HG02884 (cell line): ENCODE data around the gene CDC45.

Source experiments
- ATAC-seq: cut with Tn5 transposase; IDR thresholded peaks from one replicate; pipeline ENCODE4 v1.9.1; 2021; ENCODE audit warnings: mild to moderate bottlenecking, moderate library complexity; ENCODE audit not compliant: unreplicated experiment

CDC45 gene

DNA sequence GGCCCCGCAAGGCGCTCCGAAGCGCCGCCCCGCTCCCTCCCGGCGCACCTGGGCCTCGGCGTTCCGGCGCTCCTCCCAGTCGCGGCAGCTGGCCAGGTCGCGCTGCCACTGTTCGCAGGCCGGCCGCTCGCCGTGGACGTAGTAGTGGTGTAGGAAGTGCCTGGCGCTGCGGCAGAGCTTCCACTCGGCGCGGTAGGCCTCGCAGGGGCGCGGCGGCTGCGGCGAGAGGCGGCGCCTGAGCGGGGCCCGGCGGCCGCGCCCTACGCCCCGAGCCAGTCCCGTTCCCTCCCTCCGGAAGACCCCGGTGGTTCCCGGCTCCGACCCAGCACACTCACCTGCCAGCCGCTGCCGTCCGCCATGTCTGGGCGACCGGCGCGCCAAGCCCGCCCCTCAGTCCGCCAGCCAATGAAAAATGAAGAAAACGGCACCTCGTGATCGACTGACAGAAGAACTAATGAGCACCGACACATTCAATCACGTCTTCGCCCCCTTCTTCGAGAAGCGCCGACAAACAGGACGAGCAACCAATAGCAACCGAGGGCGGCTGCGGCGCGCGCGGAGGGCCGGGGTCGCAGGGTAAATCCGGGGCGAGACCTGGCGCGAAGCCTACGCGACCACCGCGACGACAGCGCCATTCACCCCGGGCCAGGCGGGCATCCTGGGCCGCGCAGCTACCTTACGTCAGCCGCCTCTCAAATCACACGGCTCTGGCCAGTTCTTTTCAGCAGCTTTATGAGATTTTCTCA is 32.2 kb upstream of the CDC45 start, which contains the start of gene C22orf39:
Gene C22orf39, minus strand, starts transcription at position 382 of the 746 bp plus-strand sequence. Its CDS starts 23 bp downstream, at position 359.
- ATAC-seq, result peak; percentile 86

- peak; percentile 43 for ATAC-seq
Measured at GRCh38 chr22:19448076-19448607, 31.6 kb upstream of the CDC45 start.

DNA sequence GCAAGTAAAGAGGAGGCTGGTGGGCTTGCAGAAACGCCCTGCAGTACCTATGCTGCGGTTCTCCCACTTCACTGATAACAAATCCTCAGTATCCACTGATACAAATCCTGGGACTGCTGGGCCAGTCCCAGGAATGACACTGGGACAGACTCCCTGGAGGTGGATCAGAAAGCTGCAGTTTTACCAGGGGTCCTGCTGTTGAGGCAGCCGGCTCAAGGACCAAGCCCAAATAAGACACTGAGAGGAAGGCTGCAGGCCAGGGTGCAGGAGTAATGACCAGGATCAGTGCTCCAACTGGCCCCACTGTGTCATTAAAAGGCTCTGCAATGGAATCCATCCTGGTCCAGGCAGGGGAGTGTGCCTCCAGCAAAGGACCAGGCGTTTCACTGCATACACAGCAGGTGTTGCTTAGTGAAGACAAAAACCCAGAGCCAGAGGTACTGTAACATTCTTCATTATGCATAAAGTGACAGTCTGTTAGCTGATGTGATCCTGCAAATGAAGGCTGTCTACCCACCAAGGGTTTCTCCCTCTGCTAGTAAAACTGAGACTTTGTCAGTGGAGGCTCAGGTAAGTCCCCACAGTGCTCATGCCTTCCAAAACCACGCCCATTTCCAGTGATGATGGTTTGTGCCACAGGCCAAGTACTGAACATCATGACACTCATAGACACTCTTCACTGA is 30.8 kb upstream of the CDC45 start:
- ATAC-seq, result no peak

DNA sequence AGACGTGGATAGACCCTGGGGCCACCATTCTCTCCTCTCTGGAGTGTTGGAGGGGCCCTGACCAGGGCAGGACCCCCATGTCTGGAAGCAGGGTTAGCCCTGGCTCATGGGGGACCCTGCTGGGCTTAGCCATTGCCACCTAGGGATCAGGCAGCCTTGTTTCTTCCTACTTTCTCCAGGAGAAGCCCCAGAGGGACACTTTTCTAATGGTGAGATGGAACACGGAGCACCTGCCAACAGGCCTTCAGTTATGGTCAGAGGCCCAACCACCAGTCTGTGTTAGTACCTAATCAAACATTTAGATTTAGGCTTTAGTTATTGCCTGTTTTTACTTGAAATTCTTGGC is 30.3 kb upstream of the CDC45 start:
- ATAC-seq, result no peak

DNA sequence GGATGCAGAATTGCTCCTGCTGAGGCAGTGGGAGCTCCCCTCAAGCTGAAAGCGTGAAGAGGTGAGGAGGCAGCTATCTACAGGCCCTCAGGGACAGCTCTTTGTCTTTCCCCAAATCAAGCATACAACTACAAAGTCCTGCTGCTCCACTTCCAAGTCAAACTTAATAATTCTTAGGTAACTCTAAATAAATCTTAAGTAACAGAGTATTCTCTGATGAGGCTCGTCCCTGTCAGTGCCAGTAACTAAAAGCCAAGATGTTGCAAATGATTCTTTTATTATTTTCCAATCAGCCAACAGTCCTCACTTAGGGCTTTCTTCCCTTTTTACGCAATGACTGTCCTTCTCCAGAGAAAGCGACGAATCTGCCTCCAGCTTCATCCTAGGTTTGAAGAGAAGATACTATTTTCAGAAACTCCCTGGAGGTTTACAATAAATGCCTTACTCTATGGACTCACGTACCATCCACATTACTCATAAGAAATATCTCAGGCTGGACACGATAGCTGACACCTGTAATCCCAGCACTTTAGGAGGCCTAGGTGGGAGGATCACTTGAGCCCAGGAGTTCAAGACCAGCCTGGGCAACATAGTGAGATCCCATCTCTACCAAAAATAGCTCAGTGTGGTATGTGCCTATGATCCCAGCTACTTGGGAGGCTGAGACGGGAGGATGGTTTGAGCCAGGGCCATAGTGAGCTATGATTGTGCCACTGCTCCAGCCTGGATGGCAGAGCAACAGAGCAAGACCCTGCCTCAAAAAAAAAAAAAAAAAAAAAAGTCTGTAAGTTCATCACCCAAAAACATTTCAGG is 29.2 kb upstream of the CDC45 start:
- no peak for ATAC-seq

GRCh38 chr22:19451570-19451969 is 28.1 kb upstream of the CDC45 start:
- ATAC-seq, result no peak

DNA sequence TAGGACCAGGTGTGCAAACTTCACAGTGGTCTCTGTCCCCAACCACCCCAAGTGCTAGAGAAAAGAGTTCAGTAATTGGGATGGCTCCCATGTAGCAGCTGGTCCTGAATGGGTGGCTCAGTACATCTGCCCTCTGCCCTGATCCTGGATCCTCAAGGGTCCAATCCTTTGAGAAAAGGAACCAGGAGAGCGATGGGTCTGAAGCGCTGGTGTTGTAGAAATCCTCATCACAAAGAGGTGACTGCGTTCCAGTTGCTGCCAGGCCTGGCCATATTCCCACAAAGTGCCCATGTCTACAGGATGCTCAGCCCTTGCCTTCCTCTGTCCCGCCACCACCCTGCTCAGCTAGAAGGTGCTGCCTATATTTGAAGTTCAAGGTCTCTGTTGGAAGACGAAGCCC is 26.0 kb upstream of the CDC45 start:
- no peak for ATAC-seq

- ATAC-seq, result no peak
Measured at GRCh38 chr22:19454156-19454555, 25.6 kb upstream of the CDC45 start.

DNA sequence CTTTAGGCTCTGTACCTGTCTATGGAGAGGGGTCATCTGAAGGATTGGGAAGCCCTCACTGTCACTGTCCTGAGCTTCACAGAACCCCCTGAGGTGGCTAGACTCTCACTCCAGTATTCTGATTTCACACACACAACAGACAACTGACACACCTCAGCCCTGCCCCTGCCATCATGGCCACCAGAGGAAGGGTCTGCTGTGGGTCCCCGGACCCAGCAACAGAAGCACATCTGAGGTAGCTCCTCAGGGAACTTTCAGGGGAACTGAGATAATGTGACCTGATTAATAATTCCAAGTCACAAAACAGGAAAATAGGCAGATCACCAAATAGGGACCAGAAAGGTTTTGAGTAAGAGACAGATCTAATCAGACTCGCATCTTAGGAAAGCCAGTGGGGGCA is 24.7 kb upstream of the CDC45 start:
- ATAC-seq, result no peak

DNA sequence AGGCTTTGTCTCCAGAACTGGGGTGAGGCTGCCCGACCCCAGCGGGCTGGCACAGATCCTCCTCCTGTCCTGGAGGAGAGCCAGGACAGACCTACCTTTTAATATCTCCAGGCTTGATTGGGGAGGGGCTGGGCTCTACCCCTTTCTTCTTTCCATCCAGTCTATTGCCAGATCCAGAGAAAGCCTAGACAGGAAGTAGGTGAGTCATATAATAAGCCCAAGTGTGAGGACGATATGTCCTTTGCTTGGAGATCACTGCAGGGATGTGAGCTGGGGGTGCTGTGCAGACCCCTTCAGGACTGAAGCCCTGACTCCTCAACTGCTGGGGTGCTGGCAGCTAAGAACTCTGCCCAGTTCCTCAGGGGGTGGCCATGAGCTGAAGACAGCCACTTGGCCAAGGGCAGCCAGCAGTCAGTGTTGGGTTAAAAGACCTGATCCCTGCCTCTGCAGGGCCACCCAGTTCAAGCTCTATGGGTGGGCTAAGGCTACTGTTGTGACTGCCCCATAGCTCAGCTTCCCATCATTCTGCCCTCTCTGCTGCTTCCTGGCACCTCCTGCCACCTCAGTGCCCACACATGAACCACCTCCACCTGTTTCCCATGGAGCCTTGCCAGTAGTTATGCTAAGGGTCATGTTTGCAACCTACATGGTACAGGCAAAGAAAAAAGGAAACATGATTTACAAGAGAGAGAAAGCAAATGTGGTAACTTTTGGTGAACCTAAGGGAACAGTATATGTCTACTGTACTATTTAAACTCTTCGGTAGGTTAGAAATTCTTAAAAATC is 23.9 kb upstream of the CDC45 start:
- no peak for ATAC-seq

DNA sequence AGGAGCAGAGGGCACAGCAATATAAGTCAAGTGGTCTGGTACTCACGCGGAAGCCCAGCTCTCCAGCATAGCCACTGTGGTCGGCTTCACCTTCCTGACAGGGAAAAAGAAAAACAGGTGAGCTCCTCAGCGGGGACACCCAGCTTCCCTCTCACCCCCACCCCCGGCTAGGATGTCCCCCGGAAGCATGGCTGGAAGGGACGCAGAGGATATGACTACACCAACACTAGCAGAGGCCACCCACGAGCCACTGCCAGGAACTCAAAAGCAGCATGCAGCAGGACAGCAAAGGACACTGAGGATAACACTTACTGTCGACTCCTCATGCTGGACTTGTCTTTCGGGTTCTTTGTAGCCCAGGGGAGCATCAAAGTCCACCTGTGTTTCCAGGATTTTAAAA is 23.2 kb upstream of the CDC45 start:
- ATAC-seq, result no peak

- ATAC-seq, result no peak
Measured at GRCh38 chr22:19457828-19458428, 21.8 kb upstream of the CDC45 start.

GRCh38 chr22:19460036-19460435 is 19.7 kb upstream of the CDC45 start:
- no peak for ATAC-seq

DNA sequence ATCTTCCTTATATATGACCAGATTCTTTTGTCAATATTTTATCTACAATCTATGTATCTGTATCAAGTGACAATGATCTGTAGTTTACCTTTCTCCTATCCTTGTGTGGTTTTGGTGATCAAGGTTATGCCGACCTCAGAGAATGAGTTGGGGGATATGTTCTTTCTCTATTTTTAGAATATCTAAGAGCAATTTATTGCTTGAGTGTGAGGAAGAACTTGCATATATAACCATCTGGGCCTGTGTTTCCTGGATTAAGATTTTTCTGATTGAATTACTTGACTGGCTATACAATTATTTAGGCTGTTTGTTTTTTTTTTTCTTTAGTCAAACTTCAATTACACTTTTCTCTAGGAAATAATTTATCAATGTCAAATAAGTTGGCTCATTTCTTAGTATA is 18.2 kb upstream of the CDC45 start:
- ATAC-seq, result no peak

GRCh38 chr22:19463008-19463407 is 16.7 kb upstream of the CDC45 start:
- ATAC-seq, result no peak

GRCh38 chr22:19463491-19464469 is 15.9 kb upstream of the CDC45 start:
- ATAC-seq, result no peak

DNA sequence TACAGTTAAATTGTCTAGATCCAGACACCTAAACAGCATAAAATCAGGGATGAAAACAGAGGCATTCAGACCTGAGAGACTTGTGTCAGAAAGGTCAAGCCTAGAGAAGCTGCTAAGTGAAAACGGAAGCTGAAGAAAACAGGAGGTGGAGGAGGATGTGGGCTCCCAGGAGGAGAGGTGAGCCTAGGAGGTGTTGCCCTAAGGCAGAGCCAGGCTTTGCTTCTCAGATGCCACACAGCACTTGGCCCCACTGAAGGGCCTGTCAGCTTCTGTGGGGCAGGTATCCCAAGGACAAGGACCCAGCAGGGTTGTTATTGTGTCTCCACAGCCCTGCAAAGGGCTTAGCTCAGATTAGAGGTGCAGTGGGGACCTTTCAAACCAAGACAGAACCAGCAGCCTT is 15.2 kb upstream of the CDC45 start:
- no peak for ATAC-seq

DNA sequence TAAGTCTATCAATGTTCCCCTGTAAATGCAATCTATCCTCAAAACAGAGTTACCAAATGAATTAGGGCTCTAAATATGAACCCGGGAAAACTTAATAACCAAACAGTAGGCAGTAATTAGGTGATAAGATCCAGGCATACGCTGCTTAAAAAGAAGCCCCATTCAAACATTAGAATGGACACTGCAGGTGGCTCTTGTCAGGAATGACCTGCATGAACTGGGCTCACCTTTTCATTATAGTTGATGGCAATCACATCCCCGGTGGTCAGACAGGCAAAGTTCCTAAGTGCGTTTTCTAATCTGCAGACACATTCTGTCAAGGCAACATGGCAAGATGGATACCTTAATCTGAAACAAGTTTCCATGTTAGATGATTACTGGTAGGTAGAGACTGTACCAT is 14.7 kb upstream of the CDC45 start:
- ATAC-seq, result no peak

DNA sequence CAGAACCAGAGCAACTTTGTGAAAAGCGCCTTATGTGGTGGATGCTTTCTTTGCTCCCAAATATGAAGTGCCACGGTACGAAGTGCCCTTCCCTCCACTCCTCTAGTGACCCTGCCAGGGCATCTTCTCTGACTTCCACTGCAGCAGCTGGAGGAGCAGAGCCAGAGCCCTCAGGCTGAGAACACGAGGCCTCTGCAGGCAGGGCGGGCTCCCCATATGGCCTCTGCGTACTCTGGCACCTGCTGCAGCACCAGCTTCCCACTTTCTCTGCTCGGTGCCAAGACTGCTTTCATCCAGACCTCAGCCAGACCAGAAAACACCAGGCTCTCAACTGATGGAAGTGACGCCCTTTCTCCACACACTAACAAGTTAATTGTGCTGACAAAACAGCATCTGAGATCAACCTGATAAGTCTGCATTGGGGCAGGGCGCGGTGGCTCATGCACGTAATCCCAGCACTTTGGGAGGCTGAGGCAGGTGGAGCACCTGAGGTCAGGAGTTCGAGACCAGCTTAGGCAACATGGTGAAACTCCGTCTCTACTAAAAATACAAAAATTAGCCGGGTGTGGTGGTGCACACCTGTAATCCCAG is 13.5 kb upstream of the CDC45 start:
- no peak for ATAC-seq
